ENCODE results near the gene CNPY2. TPM values are rescaled to one million over a fixed set of nuclear protein-coding genes. Genes with fewer than 3 reads are reported as not detected.
"Not testable (repeated sequence)": the region's sequence is repeated elsewhere in the genome, so short reads cannot be mapped to it uniquely, and the experiment has no call there.

The CNPY2 gene
- total RNA-seq, 2 donors from 2014 or later: 40.2 to 103 TPM

DNA sequence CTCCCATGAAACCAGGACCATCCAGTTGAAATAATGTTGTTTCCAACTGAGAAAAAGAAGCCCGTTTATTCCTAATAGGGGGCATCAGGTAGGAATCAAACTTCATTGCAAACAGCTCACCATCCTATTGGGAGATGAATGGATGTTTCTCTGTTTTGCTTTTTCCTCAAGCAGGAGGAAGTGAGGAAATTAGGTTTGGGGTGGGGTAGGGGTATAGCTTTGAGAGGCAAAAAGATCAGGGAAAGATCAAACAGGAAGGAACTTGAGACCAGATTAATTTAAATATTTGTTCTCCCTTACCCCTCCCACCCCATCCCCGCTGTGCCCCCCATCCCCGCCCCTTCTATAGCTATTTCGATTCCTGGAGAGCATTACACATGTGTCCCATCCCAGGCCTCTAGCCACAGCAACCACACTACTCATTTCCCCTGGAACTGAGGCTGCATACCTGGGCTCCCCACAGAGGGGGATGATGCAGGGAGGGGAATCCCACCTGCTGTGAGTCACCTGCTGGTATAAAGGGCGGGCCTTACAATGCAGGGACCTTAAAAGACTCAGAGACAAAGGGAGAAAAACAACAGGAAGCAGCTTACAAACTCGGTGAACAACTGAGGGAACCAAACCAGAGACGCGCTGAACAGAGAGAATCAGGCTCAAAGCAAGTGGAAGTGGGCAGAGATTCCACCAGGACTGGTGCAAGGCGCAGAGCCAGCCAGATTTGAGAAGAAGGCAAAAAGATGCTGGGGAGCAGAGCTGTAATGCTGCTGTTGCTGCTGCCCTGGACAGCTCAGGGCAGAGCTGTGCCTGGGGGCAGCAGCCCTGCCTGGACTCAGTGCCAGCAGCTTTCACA lies 22.7 kb upstream of the CNPY2 start, which contains the start of gene IL23A:
Gene IL23A, plus strand, starts transcription at position 577 of the 850 bp plus-strand sequence. Its CDS starts 161 bp downstream, at position 738.
- ATAC-seq: no peak
- DNase-seq: peak in 1 of 4 donors; percentile 18
- H3K27me3 ChIP-seq: no peaks in the 10 kb centered on the region
- intact Hi-C loops (cut with DNase I): no loop called here
- WGBS, 2 donors: 43 to 49% methylated on average over 9 of the region's 9 CpGs
- peaks cover 6 to 7% of the 10 kb centered on the region in 2 donors for H3K36me3 ChIP-seq (replicated peaks in 1 of 2; ENCODE audit: insufficient read depth in 1 of 2, low read depth in 2 of 2)
- TF ChIP-seq, protein P1, sequence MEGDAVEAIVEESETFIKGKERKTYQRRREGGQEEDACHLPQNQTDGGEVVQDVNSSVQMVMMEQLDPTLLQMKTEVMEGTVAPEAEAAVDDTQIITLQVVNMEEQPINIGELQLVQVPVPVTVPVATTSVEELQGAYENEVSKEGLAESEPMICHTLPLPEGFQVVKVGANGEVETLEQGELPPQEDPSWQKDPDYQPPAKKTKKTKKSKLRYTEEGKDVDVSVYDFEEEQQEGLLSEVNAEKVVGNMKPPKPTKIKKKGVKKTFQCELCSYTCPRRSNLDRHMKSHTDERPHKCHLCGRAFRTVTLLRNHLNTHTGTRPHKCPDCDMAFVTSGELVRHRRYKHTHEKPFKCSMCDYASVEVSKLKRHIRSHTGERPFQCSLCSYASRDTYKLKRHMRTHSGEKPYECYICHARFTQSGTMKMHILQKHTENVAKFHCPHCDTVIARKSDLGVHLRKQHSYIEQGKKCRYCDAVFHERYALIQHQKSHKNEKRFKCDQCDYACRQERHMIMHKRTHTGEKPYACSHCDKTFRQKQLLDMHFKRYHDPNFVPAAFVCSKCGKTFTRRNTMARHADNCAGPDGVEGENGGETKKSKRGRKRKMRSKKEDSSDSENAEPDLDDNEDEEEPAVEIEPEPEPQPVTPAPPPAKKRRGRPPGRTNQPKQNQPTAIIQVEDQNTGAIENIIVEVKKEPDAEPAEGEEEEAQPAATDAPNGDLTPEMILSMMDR (IDR thresholded peaks at IDR 0.05): no peak
- TF ChIP-seq POLR2A (IDR thresholded peaks at IDR 0.05): peak in 1 of 3 donors; percentile 11
- H3K27ac ChIP-seq: peak within 1 kb of the TSS in 1 of 4 donors; percentile 50
- H3K4me3 ChIP-seq: no peak within 1 kb of the TSS
- H3K9me3 ChIP-seq: no peaks in the 10 kb centered on the region
- H3K4me1 ChIP-seq: peaks cover under 1% of the 10 kb centered on the region

- TF ChIP-seq, protein P1 (IDR thresholded peaks at IDR 0.05): no peak
- no peak for TF ChIP-seq POLR2A (IDR thresholded peaks at IDR 0.05)
- intact Hi-C loops (cut with DNase I): no loop called here
- ATAC-seq (no peak), DNase-seq (no peak)
- Histone ChIP-seq H3K4me1 (peaks cover 7% of the 10 kb centered on the region), H3K27ac (no peak overlapping the region), H3K27me3 (no peaks in the 10 kb centered on the region), H3K36me3 (replicated peaks in 1 of 2; ENCODE audit: insufficient read depth in 1 of 2, low read depth in 2 of 2) (peaks cover 1 to 2% of the 10 kb centered on the region in 2 donors), H3K4me3 (no peak overlapping the region), H3K9me3 (no peaks in the 10 kb centered on the region)
- WGBS, 2 donors: 72 to 75% methylated on average over 8 of the region's 8 CpGs
Observed at GRCh38 chr12:56337753-56338251, 22.0 kb upstream of the CNPY2 start.

DNA sequence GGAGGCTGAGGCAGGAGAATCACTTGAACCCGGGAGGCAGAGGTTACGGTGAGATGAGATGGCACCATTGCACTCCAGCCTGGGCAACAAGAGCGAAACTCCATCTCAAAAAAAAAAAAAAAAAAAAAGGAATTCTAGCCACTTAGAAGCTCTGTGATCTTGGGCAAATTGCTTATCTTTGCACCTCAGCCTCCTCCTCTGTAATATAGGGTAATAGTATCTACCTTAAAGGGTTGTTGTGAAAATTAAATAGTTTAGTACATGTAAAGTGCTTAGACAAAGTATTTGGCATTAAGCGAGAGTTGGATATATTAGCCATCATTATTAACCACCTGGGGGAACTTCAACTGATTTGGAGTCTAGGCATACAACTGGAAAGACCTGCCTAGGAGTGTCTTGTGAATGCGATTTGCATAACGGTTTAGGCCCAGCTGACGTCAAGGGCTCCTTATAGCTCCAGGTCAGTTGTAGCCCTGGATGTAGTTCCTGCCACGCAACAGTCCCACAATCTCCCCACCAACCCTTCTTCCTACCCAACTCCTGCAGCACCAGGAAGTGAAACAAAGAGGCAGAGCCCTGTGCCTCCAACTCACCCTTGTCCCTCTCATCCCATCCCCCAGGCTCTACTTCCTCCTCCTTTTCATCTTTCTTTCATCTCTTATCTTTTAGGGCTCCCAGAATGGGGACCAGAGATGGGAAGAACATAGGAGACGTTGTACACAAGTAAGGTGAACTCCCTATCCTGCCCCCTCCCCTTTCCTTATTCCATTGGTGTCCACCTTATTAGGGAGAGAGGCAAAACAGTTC lies 20.8 kb upstream of the CNPY2 start:
- DNase-seq (peak in 1 of 4 donors; percentile 53), ATAC-seq (no peak)
- H3K9me3 ChIP-seq: no peaks in the 10 kb centered on the region
- intact Hi-C loops (cut with DNase I): no loop called here
- no peak overlapping the region for H3K27ac ChIP-seq
- H3K27me3 ChIP-seq: no peaks in the 10 kb centered on the region
- no peaks in the 10 kb centered on the region for H3K36me3 ChIP-seq (replicated peaks in 1 of 2; ENCODE audit: insufficient read depth in 1 of 2, low read depth in 2 of 2)
- TF ChIP-seq POLR2A (IDR thresholded peaks at IDR 0.05): no peak
- TF ChIP-seq, protein P1 (IDR thresholded peaks at IDR 0.05): no peak
- H3K4me3 ChIP-seq: no peak overlapping the region
- WGBS, 2 donors: 82 to 85% methylated on average over 9 of the region's 9 CpGs
- H3K4me1 ChIP-seq: peaks cover 15% of the 10 kb centered on the region

DNA sequence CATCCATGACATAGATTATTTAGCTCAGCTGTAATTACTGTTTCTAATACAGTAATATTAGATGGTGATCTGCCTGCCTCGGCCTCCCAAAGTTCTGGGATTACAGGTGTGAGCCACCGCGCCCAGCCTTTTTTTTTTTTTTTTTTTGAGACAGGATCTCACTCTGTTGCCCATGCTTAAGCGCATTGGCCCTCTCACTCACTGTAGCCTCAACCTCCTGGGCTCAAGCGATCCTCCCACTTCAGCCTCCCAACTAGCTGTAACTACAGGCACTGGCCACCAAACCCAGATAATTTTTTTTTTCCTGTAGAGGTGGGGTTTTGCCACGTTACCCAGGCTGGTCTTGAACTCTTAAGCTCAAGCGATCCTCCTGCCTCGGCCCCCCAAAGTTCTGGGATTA lies 19.7 kb upstream of the CNPY2 start:
- H3K27ac ChIP-seq; DNase-seq; H3K4me3 ChIP-seq; H3K27me3 ChIP-seq; H3K36me3 ChIP-seq (replicated peaks in 1 of 2; ENCODE audit: insufficient read depth in 1 of 2, low read depth in 2 of 2); ATAC-seq; intact Hi-C loops (cut with DNase I); H3K9me3 ChIP-seq: not testable (repeated sequence)
- 93 to 97% methylated on average over 8 of the region's 8 CpGs for WGBS, 2 donors
- peaks cover 15% of the 10 kb centered on the region for H3K4me1 ChIP-seq

DNA sequence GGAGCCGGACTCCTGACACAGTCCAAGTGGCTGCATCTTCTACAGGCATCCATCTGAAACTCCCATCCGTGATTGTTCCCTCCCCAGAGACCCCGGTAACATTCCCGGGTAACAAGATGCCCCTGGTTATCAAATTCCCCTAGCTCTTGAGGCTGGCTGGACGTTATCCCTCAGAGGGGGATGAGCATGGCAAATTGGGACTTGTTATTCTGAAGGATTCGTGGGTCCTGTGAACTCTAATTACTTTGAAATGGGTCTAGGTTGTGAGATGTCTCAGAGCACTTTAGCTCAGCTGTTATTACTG lies 18.7 kb upstream of the CNPY2 start:
- Histone ChIP-seq H3K36me3 (replicated peaks in 1 of 2; ENCODE audit: insufficient read depth in 1 of 2, low read depth in 2 of 2) (no peaks in the 10 kb centered on the region), H3K4me3 (peak overlapping the region; percentile 21 to 32), H3K4me1 (peaks cover 15% of the 10 kb centered on the region), H3K27me3 (no peaks in the 10 kb centered on the region), H3K9me3 (no peaks in the 10 kb centered on the region), H3K27ac (peak overlapping the region; percentile 94 to 99 (median 98))
- DNase-seq (no peak), ATAC-seq (no peak)
- intact Hi-C loops (cut with DNase I): no loop called here
- TF ChIP-seq POLR2A (IDR thresholded peaks at IDR 0.05): no peak
- TF ChIP-seq, protein P1 (IDR thresholded peaks at IDR 0.05): no peak
- whole genome bisulfite sequencing, 2 donors: 1 to 3% methylated on average over 6 of the region's 6 CpGs

All from body of pancreas (tissue), 4 donors.